Neural cell (in vitro differentiated cells): ENCODE measurements around the gene ACTN4.

Experiments
- MXI1 ChIP-seq: fragments of 450-650 bp; conservative IDR thresholded peaks from 2 replicates; pipeline ENCODE4 v1.6.1; 2014; ENCODE audit warnings: antibody characterized with exemption, mild to moderate bottlenecking; ENCODE audit not compliant: poor library complexity, severe bottlenecking
- TF ChIP-seq, protein P1 (sequence below): fragments of 450-650 bp; IDR thresholded peaks from 2 replicates; pipeline ENCODE4 v1.5.1; 2014; ENCODE audit warnings: antibody characterized with exemption, mild to moderate bottlenecking, moderate library complexity; ENCODE audit not compliant: poor library complexity, severe bottlenecking

DNA sequence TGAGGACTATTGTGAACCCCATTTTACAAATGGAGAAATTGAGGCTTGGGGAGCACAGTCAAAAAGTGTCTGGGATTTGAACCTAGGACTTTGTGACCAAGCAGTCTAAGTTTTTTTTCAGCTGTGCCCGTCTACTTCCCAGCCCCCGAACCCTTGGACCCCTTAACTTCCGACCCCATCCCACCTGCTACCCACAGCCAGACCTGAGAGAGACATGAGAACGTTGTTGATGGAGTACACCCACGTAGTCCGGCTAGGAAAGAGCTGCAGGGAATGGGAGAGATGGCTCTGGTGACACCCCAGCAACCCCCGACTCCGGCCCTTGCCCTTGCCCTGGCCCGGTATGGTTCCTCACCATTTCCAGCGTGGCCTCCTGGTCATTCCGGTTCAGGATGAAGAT is 47.7 kb upstream of the ACTN4 start:
- TF ChIP-seq, protein P1, sequence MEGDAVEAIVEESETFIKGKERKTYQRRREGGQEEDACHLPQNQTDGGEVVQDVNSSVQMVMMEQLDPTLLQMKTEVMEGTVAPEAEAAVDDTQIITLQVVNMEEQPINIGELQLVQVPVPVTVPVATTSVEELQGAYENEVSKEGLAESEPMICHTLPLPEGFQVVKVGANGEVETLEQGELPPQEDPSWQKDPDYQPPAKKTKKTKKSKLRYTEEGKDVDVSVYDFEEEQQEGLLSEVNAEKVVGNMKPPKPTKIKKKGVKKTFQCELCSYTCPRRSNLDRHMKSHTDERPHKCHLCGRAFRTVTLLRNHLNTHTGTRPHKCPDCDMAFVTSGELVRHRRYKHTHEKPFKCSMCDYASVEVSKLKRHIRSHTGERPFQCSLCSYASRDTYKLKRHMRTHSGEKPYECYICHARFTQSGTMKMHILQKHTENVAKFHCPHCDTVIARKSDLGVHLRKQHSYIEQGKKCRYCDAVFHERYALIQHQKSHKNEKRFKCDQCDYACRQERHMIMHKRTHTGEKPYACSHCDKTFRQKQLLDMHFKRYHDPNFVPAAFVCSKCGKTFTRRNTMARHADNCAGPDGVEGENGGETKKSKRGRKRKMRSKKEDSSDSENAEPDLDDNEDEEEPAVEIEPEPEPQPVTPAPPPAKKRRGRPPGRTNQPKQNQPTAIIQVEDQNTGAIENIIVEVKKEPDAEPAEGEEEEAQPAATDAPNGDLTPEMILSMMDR: no peak
- TF ChIP-seq MXI1: no peak
